Activated naive CD8-positive, alpha-beta T cell (primary cell): ENCODE data around the gene C7orf57.

Experiments used
- H3K27ac Mint-ChIP-seq: one replicate; pipeline ENCODE4 v1.8.0; 2021; ENCODE audit warnings: mixed read lengths
- H3K27me3 Mint-ChIP-seq: one replicate; pipeline ENCODE4 v1.8.0; 2021; ENCODE audit warnings: mixed read lengths
- H3K36me3 Mint-ChIP-seq: one replicate; pipeline ENCODE4 v1.8.0; 2021; ENCODE audit warnings: mixed read lengths
- H3K4me1 Mint-ChIP-seq: one replicate; pipeline ENCODE4 v1.8.0; 2021; ENCODE audit warnings: low read depth, mixed read lengths
- H3K4me3 Mint-ChIP-seq: one replicate; pipeline ENCODE4 v1.8.0; 2021; ENCODE audit warnings: mild to moderate bottlenecking, mixed read lengths
- H3K9me3 Mint-ChIP-seq: one replicate; pipeline ENCODE4 v1.8.0; 2021; ENCODE audit warnings: low read depth, mixed read lengths

Gene C7orf57

GRCh38 chr7:48101968-48102367 is 66.6 kb downstream of the C7orf57 start:
- H3K4me1 Mint-ChIP-seq: peaks cover 42% of the 10 kb centered on the region
- H3K4me3 Mint-ChIP-seq: no peak overlapping the region

GRCh38 chr7:48102530-48102929 is 67.2 kb downstream of the C7orf57 start:
- Mint-ChIP-seq H3K27ac (peak overlapping the region; percentile 10), H3K9me3 (no peaks in the 10 kb centered on the region), H3K27me3 (no peaks in the 10 kb centered on the region), H3K4me1 (peaks cover 38% of the 10 kb centered on the region), H3K4me3 (no peak overlapping the region), H3K36me3 (peaks cover 13% of the 10 kb centered on the region)

More at GRCh38 chr7:48101968-48102367, 66.6 kb downstream of the C7orf57 start:
- Mint-ChIP-seq H3K27ac (no peak overlapping the region), H3K27me3 (no peaks in the 10 kb centered on the region), H3K9me3 (no peaks in the 10 kb centered on the region), H3K36me3 (peaks cover 13% of the 10 kb centered on the region)

DNA sequence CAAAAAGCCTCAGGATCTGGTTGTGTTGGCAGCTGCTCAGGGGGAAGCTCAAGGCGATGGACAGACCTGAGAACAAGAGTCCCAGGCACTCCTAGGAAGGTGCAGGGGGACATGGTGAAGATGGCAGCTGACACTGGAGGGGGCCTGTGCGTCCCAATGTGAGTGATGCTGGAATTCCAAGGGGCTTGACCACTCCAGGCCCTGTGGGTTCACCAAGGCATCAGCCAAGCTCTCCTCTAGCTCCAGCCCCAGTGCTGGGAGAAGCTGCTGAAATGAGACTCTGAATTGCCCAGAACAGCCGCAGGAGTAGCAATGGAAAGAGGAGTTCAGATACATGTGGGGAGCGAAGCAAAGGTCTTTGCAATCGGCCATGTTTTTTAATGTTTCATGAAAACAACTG is 69.7 kb downstream of the C7orf57 start:
- Mint-ChIP-seq H3K27ac (peak overlapping the region; percentile 28), H3K4me3 (no peak overlapping the region), H3K36me3 (peaks cover 13% of the 10 kb centered on the region), H3K4me1 (peaks cover 17% of the 10 kb centered on the region), H3K9me3 (no peaks in the 10 kb centered on the region), H3K27me3 (no peaks in the 10 kb centered on the region)

DNA sequence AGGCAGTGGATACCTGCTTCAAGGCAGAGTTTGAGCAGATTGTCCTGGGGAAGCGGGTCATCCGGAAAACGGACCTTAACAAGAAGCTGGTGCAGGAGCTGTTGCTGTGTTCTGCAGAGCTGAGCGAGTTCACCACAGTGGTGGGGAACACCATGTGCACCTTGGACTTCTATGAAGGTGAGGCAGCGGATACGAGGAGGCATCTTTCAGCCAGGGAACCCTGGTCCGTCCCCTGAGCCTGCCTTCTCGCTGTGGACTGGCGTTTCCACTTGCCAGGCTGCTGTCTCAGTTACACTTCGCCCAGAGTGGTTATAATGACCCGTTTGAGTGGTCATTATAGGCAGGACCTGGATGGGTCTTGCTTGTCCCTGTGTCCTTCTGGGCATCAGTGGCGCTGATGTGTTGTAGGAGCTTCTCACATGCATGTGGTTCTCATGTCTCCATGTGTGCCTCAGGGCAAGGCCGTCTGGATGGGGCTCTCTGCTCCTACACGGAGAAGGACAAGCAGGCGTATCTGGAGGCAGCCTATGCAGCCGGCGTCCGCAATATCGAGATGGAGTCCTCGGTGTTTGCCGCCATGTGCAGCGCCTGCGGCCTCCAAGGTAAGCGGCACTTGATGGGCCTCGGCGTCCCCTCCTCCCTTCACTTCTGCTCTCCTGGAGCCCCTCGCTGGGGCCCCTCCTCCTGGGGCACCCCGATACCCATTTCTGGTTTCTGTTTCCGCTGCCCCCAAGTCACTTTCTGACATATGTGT is 71.7 kb downstream of the C7orf57 start:
- Mint-ChIP-seq H3K27me3 (no peaks in the 10 kb centered on the region), H3K4me3 (no peak overlapping the region), H3K27ac (no peak overlapping the region), H3K36me3 (peaks cover 11% of the 10 kb centered on the region), H3K9me3 (no peaks in the 10 kb centered on the region), H3K4me1 (peaks cover 18% of the 10 kb centered on the region)

DNA sequence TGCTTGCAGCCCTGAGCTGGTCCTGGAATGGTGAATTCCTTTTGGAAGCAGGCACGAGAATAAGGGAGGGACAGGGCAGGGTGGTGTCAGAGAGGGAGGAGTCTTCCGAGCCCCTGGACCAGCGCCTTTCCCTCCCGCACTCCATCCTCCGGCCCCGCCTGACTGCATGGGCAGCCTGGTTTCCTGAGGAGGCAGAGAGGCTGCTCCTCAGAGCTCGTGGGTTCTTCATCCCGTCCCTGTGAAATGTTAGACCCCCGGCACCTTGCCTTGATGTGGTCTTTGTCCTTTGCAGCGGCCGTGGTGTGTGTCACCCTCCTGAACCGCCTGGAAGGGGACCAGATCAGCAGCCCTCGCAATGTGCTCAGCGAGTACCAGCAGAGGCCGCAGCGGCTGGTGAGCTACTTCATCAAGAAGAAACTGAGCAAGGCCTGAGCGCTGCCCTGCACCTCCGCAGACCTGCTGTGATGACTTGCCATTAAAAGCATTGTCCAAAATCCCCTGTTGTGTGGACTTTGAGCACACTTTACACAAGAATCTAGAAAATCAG is 72.7 kb downstream of the C7orf57 start:
- Mint-ChIP-seq H3K36me3 (peaks cover 6% of the 10 kb centered on the region), H3K27ac (peak overlapping the region; percentile 28), H3K4me3 (no peak overlapping the region), H3K27me3 (no peaks in the 10 kb centered on the region), H3K4me1 (peaks cover 13% of the 10 kb centered on the region), H3K9me3 (no peaks in the 10 kb centered on the region)

DNA sequence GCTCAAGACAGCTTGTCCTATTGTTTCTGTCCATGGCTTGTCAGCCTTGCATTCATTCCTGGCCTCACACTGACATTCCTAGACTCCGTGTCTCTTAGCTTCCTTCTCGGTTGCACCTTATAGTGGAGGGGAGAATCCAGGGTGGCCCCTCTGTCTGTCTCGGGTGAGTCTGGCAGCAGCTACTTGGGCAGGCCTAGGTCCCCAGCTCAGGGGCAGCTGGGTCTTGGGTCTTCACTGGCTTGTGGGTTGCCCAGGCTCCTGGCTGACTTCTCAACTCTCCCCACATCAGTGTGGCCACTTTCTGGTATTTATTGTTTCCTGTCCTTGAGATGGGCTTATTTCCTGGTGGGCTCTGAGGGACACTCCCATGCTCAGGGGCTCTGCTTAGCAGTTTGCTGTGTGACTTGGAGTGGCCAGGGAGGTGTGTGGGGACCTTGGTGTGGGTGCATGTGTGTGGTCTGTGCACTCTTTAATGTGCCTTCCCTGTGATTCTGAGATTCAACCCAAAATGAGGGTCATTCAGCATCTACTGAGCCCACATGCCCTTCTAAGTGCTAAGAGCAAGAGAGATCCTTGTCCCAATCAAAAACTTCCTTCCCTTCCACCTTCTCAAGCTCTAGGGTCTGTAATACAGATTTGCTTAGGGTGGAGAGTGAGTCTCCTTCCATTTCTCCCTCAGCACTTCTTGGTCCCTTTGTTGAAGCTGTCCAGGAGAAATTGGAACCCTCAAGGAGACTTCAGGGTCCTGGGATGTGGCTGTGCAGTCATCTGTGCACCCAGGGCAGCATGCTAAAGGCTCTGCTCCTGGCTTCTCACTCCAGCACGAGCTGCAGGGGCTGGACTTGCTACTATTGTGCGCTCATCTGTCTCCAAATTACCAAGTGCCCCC is 73.9 kb downstream of the C7orf57 start:
- H3K27me3 Mint-ChIP-seq: no peaks in the 10 kb centered on the region
- H3K36me3 Mint-ChIP-seq: peaks cover 4% of the 10 kb centered on the region
- H3K9me3 Mint-ChIP-seq: no peaks in the 10 kb centered on the region
- no peak overlapping the region for H3K27ac Mint-ChIP-seq
- H3K4me3 Mint-ChIP-seq: no peak overlapping the region
- peaks cover 13% of the 10 kb centered on the region for H3K4me1 Mint-ChIP-seq

DNA sequence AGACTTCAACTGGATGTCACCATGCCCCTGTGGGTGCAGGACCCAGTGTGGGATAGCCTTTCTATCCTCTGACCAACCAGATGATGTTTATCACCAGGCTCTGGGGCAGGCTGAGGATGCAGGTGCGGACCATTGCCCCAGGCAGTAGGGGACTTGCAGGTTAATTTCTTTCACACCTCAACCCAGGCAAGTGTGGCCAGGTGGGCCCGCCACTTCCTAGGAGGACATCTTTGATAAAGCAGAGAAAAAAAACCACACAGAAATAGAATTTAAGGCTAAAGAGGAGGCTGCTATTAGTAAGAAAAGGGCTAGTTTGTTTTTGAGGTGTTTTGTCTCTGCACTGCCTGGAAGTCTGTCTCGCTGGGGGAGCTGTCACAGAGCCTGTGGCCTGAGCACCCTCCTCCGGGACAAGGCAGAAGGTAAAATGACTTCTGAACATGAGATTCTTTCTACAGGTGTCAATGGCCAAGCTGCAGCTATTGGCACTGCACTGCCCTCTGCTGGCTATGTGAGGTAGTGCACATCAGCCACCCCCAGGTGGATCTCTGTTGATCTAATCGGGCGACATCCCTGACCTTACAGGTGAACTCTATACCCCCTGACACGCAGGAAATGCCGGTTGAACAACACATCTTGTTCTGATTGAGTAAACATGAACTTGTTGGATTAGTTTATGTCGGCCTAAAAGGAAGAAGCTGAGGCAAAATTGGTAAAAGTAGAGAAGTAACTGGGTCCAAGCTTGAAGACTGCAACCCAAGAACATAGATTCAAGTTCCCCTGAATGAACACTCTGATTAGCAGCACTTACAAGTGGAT is 74.7 kb downstream of the C7orf57 start:
- Mint-ChIP-seq H3K4me3 (no peak overlapping the region), H3K27me3 (no peaks in the 10 kb centered on the region), H3K36me3 (no peaks in the 10 kb centered on the region), H3K4me1 (peaks cover 11% of the 10 kb centered on the region), H3K9me3 (no peaks in the 10 kb centered on the region), H3K27ac (peak overlapping the region; percentile 62)

GRCh38 chr7:48110868-48111267 is 75.5 kb downstream of the C7orf57 start:
- H3K36me3 Mint-ChIP-seq: no peaks in the 10 kb centered on the region
- no peaks in the 10 kb centered on the region for H3K9me3 Mint-ChIP-seq
- H3K4me1 Mint-ChIP-seq: peaks cover 11% of the 10 kb centered on the region
- H3K27ac Mint-ChIP-seq: no peak overlapping the region
- no peaks in the 10 kb centered on the region for H3K27me3 Mint-ChIP-seq
- H3K4me3 Mint-ChIP-seq: no peak overlapping the region
